GM12874 (cell line): ENCODE data around the gene RBM18.

Source experiments
- CTCF ChIP-seq: IDR thresholded peaks from 2 replicates; pipeline ENCODE4 v1.5.1; 2011; ENCODE audit warnings: low read depth, mild to moderate bottlenecking, control low read depth, low read length, moderate library complexity; ENCODE audit not compliant: insufficient read depth

Gene RBM18

GRCh38 chr9:122191584-122191983 is 73.1 kb downstream of the RBM18 start:
- TF ChIP-seq CTCF, result no peak

GRCh38 chr9:122190597-122191381 is 73.9 kb downstream of the RBM18 start:
- TF ChIP-seq CTCF, result no peak

- no peak for TF ChIP-seq CTCF
These were observed 76.3 kb downstream of the RBM18 start for GRCh38 chr9:122188369-122188768.
